Natural killer cell (primary cell): ENCODE results near the gene GPC1. TPM values are rescaled to one million over a fixed set of nuclear protein-coding genes. Genes with fewer than 3 reads are reported as not detected.

Experiments used
- ATAC-seq, 3 donors: fragments of 150-1000 bp in 2 of 3; fragments of 200-7000 bp in 1 of 3; cut with Tn5 transposase; 1 replicate in 1 of 3; 2 replicates in 2 of 3; pipeline ENCODE4 v1.10.0; 2021; ENCODE audit warnings: mild to moderate bottlenecking in 2 of 3, moderate library complexity in 2 of 3
- DNase-seq, 2 donors: peaks; one replicate each; pipeline versions ENCODE4 v3.0.0 to v3.0.0-alpha.2; 2013 to 2021; ENCODE audit warnings: mixed read lengths in 1 of 2
- H3K27ac ChIP-seq: one replicate; pipeline ENCODE4 v1.5.1; 2013; ENCODE audit warnings: mild to moderate bottlenecking, low read length
- H3K27me3 ChIP-seq: one replicate; pipeline ENCODE4 v1.6.1; 2013; ENCODE audit warnings: low read length; ENCODE audit not compliant: control insufficient read depth, insufficient read depth
- H3K36me3 ChIP-seq: one replicate; pipeline ENCODE4 v1.6.1; 2013; ENCODE audit warnings: low read length; ENCODE audit not compliant: control insufficient read depth, insufficient read depth
- H3K4me1 ChIP-seq: one replicate; pipeline ENCODE4 v1.6.1; 2013; ENCODE audit warnings: low read length; ENCODE audit not compliant: control insufficient read depth, insufficient read depth
- H3K4me3 ChIP-seq: one replicate; pipeline ENCODE4 v1.5.1; 2013; ENCODE audit warnings: low read length
- H3K9me3 ChIP-seq: one replicate; pipeline ENCODE4 v1.6.1; 2013; ENCODE audit warnings: low read length; ENCODE audit not compliant: control insufficient read depth, insufficient read depth
- H3K27ac Mint-ChIP-seq, 2 donors: one replicate each; pipeline ENCODE4 v1.8.0; 2022; ENCODE audit warnings: mild to moderate bottlenecking in 2 of 2, mixed read lengths in 2 of 2, moderate library complexity in 1 of 2
- H3K27me3 Mint-ChIP-seq, 2 donors: one replicate each; pipeline ENCODE4 v1.8.0; 2022; ENCODE audit warnings: low read depth in 2 of 2, mixed read lengths in 2 of 2
- H3K36me3 Mint-ChIP-seq: one replicate; pipeline ENCODE4 v1.8.0; 2022; ENCODE audit warnings: mixed read lengths
- H3K4me1 Mint-ChIP-seq, 2 donors: one replicate each; pipeline ENCODE4 v1.8.0; 2022; ENCODE audit warnings: mixed read lengths in 2 of 2
- H3K4me3 Mint-ChIP-seq: one replicate; pipeline ENCODE4 v1.8.0; 2022; ENCODE audit warnings: mild to moderate bottlenecking, moderate library complexity, mixed read lengths
- H3K9me3 Mint-ChIP-seq, 2 donors: one replicate each; pipeline ENCODE4 v1.8.0; 2022; ENCODE audit warnings: mixed read lengths in 2 of 2
- CTCF ChIP-seq: fragments of 200-600 bp; IDR thresholded peaks from one replicate; pipeline ENCODE4 v1.8.0; 2022; ENCODE audit warnings: antibody characterized with exemption
- WGBS: methylation state at CpG from one replicate; pipeline ENCODE4 v1.1.7; 2013; ENCODE audit warnings: missing lambda C conversion rate; ENCODE audit not compliant: insufficient coverage; 5-methylcytosine and 5-hydroxymethylcytosine counted together
- intact Hi-C: fragments of 100-400 bp; cut with micrococcal nuclease; formaldehyde crosslinking; loops from one replicate; pipeline ENCODE4 v1.14.2; 2022
- total RNA-seq, 4 donors: library from RNA; stranded (reverse); fragments of 120-200 nt in 1 of 4; gene quantifications; one replicate each; pipeline versions ENCODE4 v1.2.3 to v1.2.4, GENCODE V29; 2013 to 2022

The GPC1 gene
- total RNA-seq, 3 donors from 2014 or later (not counting 1 experiment from before 2014, with no cell fraction given) = 0.79 to 1.4 (median 0.94) TPM

- H3K27me3 ChIP-seq = no peaks in the 10 kb centered on the region
- no peak overlapping the region for H3K27ac ChIP-seq
- Mint-ChIP-seq H3K9me3 (no peaks in the 10 kb centered on the region), H3K36me3 (no peaks in the 10 kb centered on the region), H3K27me3 (no peaks in the 10 kb centered on the region), H3K4me3 (no peak overlapping the region), H3K27ac (no peak overlapping the region), H3K4me1 (no peaks in the 10 kb centered on the region)
- DNase-seq = peak in 1 of 2 donors; percentile 10
- ATAC-seq = no peak
- TF ChIP-seq CTCF = no peak
- H3K4me3 ChIP-seq = no peak overlapping the region
- no peaks in the 10 kb centered on the region for H3K9me3 ChIP-seq
- intact Hi-C loops = no loop called here
- H3K36me3 ChIP-seq = peaks cover 4% of the 10 kb centered on the region
- no peaks in the 10 kb centered on the region for H3K4me1 ChIP-seq
- 95% methylated on average over 14 of the region's 14 CpGs for WGBS
These were observed 67.1 kb downstream of the GPC1 start for GRCh38 chr2:240502430-240503121.

DNA sequence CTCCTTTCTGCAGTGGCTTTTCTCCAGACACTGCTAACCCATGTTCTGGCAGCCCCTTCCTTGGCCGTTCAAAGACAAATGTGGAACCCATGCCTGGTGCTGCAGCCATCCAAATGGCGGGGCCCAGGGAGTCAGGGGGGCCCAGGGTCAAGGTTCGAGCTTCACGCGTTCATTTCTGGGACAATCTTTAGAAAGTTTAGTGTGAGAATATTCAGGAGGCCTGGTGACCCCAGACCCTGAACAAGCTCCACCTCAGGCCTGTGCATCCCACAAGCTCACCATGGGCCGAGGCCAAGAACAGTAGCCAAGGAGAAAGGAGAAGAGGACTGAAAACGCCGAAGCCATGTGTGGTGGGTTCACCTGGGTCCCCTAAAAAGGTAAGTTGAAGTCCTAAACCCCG lies 67.9 kb downstream of the GPC1 start:
- 96% methylated on average over 9 of the region's 9 CpGs for WGBS
- H3K36me3 ChIP-seq = peaks cover 4% of the 10 kb centered on the region
- H3K4me3 Mint-ChIP-seq = no peak overlapping the region

GRCh38 chr2:240503848-240504247 lies 68.4 kb downstream of the GPC1 start:
- Histone ChIP-seq H3K4me3 (no peak overlapping the region), H3K27ac (no peak overlapping the region), H3K9me3 (no peaks in the 10 kb centered on the region), H3K4me1 (no peaks in the 10 kb centered on the region), H3K27me3 (no peaks in the 10 kb centered on the region), H3K36me3 (peaks cover under 1% of the 10 kb centered on the region)
- ATAC-seq = no peak
- no peaks in the 10 kb centered on the region for H3K27me3 Mint-ChIP-seq
- H3K27ac Mint-ChIP-seq = no peak overlapping the region
- 79% methylated on average over 7 of the region's 7 CpGs for WGBS
- peak in 1 of 2 donors; percentile 3 for DNase-seq
- H3K9me3 Mint-ChIP-seq = no peaks in the 10 kb centered on the region
- no peak for TF ChIP-seq CTCF
- intact Hi-C loops = no loop called here
- H3K4me3 Mint-ChIP-seq = no peak overlapping the region
- H3K4me1 Mint-ChIP-seq = no peaks in the 10 kb centered on the region
- no peaks in the 10 kb centered on the region for H3K36me3 Mint-ChIP-seq

More for the DNA sequence above, 67.9 kb downstream of the GPC1 start:
- H3K27ac ChIP-seq = no peak overlapping the region
- H3K9me3 ChIP-seq = no peaks in the 10 kb centered on the region
- Mint-ChIP-seq H3K9me3 (no peaks in the 10 kb centered on the region), H3K4me1 (no peaks in the 10 kb centered on the region), H3K36me3 (no peaks in the 10 kb centered on the region), H3K27ac (no peak overlapping the region), H3K27me3 (no peaks in the 10 kb centered on the region)
- TF ChIP-seq CTCF = no peak
- no peaks in the 10 kb centered on the region for H3K4me1 ChIP-seq
- no peak for ATAC-seq
- H3K4me3 ChIP-seq = no peak overlapping the region
- H3K27me3 ChIP-seq = no peaks in the 10 kb centered on the region
- intact Hi-C loops = no loop called here
- DNase-seq = peak in 1 of 2 donors; percentile 7

DNA sequence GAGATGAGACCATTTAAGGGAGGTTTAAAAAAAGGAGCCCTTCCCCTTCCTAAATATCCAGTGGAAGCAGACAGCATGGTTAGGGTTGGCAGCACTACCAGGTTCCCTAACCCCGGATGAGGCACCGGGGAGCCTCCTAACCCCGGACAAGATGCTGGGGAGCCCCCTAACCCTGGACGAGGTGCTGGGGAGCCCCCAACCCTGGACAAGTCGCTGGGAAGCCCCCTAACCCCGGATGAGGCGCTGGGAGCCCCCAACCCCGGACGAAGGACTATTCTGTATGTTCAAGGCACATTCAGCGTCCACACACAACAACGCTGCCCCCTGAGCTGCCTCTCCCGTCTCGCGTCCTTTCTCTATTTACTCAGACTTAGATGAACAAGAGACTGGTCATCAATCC lies 70.4 kb downstream of the GPC1 start:
- TF ChIP-seq CTCF = no peak
- H3K27me3 Mint-ChIP-seq = no peaks in the 10 kb centered on the region
- ATAC-seq = no peak
- Histone ChIP-seq H3K27ac (no peak overlapping the region), H3K36me3 (no peaks in the 10 kb centered on the region), H3K4me1 (no peaks in the 10 kb centered on the region), H3K4me3 (no peak overlapping the region), H3K27me3 (no peaks in the 10 kb centered on the region), H3K9me3 (no peaks in the 10 kb centered on the region)
- no peaks in the 10 kb centered on the region for H3K9me3 Mint-ChIP-seq
- intact Hi-C loops = no loop called here
- no peaks in the 10 kb centered on the region for H3K36me3 Mint-ChIP-seq
- peaks cover 0 to 5% of the 10 kb centered on the region in 2 donors for H3K4me1 Mint-ChIP-seq
- 95% methylated on average over 14 of the region's 14 CpGs for WGBS
- no peak overlapping the region for H3K27ac Mint-ChIP-seq
- H3K4me3 Mint-ChIP-seq = no peak overlapping the region
- no peak for DNase-seq
